Naive thymus-derived CD4-positive, alpha-beta T cell (primary cell): ENCODE results near the gene C1orf50. TPM values are rescaled to one million over a fixed set of nuclear protein-coding genes. Genes with fewer than 3 reads are reported as not detected.

Experiments used
- ATAC-seq: fragments of 150-1000 bp; cut with Tn5 transposase; 2 replicates; pipeline ENCODE4 v1.10.0; 2021; ENCODE audit warnings: mild to moderate bottlenecking, moderate library complexity
- CTCF ChIA-PET: fragments of 350-600 bp; sonication (Branson Sonifier 250); formaldehyde crosslinking; loops from one replicate; lab custom pipeline; 2021; ENCODE audit warnings: antibody characterized with exemption; lab: Charles Lee
- POLR2A ChIA-PET: fragments of 350-600 bp; sonication (Branson Sonifier 250); formaldehyde crosslinking; loops from one replicate; lab custom pipeline; 2021; ENCODE audit warnings: antibody characterized with exemption, inconsistent platforms; lab: Charles Lee
- DNase-seq, 9 donors: peaks; one replicate each; pipeline versions ENCODE4 v3.0.0 to v3.0.0-alpha.2; 2020 to 2022; ENCODE audit warnings: mixed read lengths in 1 of 9
- H3K27ac ChIP-seq: one replicate; pipeline ENCODE4 v1.7.0; 2013; ENCODE audit warnings: mild to moderate bottlenecking, low read depth, low read length, moderate library complexity
- H3K27me3 ChIP-seq, 2 donors: one replicate each; pipeline ENCODE4 v1.7.0; 2013; ENCODE audit warnings: low read length in 2 of 2, mild to moderate bottlenecking in 2 of 2, moderate library complexity in 2 of 2; ENCODE audit not compliant: control insufficient read depth in 2 of 2, insufficient read depth in 2 of 2
- H3K36me3 ChIP-seq, 3 experiments: 1 replicate in 2 of 3; 2 replicates in 1 of 3; pipeline ENCODE4 v1.7.0; 2013; ENCODE audit warnings: low read length in 3 of 3, mild to moderate bottlenecking in 3 of 3, moderate library complexity in 1 of 3; ENCODE audit not compliant: insufficient read depth in 3 of 3, control insufficient read depth in 2 of 3
- H3K4me1 ChIP-seq, 2 donors: one replicate each; pipeline ENCODE4 v1.7.0; 2013; ENCODE audit warnings: low read length in 2 of 2, mild to moderate bottlenecking in 2 of 2, moderate library complexity in 1 of 2; ENCODE audit not compliant: control insufficient read depth in 2 of 2, insufficient read depth in 2 of 2
- H3K4me3 ChIP-seq: 2 replicates; pipeline ENCODE4 v1.7.0; 2013; ENCODE audit warnings: mild to moderate bottlenecking, low read length
- H3K9me3 ChIP-seq, 3 experiments: 1 replicate in 2 of 3; 2 replicates in 1 of 3; pipeline ENCODE4 v1.7.0; 2013; ENCODE audit warnings: low read length in 3 of 3; ENCODE audit not compliant: control insufficient read depth in 2 of 3
- H3K27ac Mint-ChIP-seq, 9 donors: one replicate each; pipeline ENCODE4 v1.8.0; 2020 to 2022; ENCODE audit warnings: mixed read lengths in 9 of 9, mild to moderate bottlenecking in 8 of 9, moderate library complexity in 5 of 9, inconsistent platforms in 2 of 9
- H3K27me3 Mint-ChIP-seq, 5 donors: one replicate each; pipeline ENCODE4 v1.8.0; 2021 to 2022; ENCODE audit warnings: mixed read lengths in 5 of 5, mild to moderate bottlenecking in 1 of 5
- H3K36me3 Mint-ChIP-seq, 5 donors: one replicate each; pipeline ENCODE4 v1.8.0; 2020 to 2022; ENCODE audit warnings: mixed read lengths in 5 of 5, mild to moderate bottlenecking in 3 of 5, inconsistent platforms in 1 of 5
- H3K4me1 Mint-ChIP-seq, 7 donors: one replicate each; pipeline ENCODE4 v1.8.0; 2020 to 2022; ENCODE audit warnings: mixed read lengths in 7 of 7, mild to moderate bottlenecking in 3 of 7, inconsistent platforms in 1 of 7
- H3K4me3 Mint-ChIP-seq, 10 donors: one replicate each; pipeline ENCODE4 v1.8.0; 2020 to 2022; ENCODE audit warnings: mild to moderate bottlenecking in 10 of 10, mixed read lengths in 10 of 10, moderate library complexity in 6 of 10, inconsistent platforms in 2 of 10
- H3K9me3 Mint-ChIP-seq, 11 donors: one replicate each; pipeline ENCODE4 v1.8.0; 2020 to 2022; ENCODE audit warnings: mixed read lengths in 11 of 11, mild to moderate bottlenecking in 4 of 11, inconsistent platforms in 1 of 11, moderate library complexity in 1 of 11
- intact Hi-C, 2 donors: fragments of 100-400 bp; cut with micrococcal nuclease; formaldehyde crosslinking; loops; one replicate each; pipeline ENCODE4 v1.15.1; 2023
- polyA plus RNA-seq, 2 donors: library from polyadenylated mRNA; unstranded; fragments of 300-500 nt; fragmentation: Illumina TruSeq; gene quantifications; one replicate each; pipeline ENCODE4 v1.2.3, GENCODE V29; 2021
- total RNA-seq, 6 experiments: library from RNA in 5 of 6; stranded (reverse) in 5 of 6; gene quantifications; 1 replicate in 5 of 6; 2 replicates in 1 of 6; pipeline ENCODE4 v1.2.3 and lab custom pipeline; 2021 to 2026

Gene C1orf50
- total and polyA plus RNA-seq, 7 experiments from 2014 or later: 3.4 to 20.8 (median 14.2) TPM

DNA sequence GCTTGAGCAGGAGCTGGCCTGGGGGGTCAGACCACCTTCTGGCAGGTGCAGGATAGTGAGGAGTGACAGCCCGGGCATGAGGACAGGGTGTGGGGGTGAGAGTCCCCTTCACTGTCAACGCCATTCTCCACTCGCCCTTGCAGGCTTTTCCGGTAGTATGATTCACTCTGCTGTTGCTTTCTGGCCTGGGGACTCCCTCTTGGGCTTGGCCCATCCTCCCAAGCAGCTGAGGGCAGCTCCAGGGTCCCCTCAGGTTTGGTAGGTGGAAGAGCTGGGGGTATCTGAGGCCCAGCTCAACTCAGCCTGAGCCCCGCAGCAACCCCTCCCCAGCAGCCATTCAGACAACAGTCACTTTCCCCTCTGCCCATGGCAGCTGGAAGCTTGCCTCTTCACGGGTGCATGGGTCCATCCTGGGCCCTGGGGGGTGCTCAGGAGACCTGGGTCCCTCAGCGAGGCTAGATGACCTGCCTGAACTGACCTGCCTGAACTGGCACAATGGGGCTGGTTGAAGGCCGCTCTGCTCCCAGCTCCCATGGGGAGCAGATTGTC is 28.3 kb upstream of the C1orf50 start:
- no peak for DNase-seq
- Mint-ChIP-seq H3K4me3 (no peak overlapping the region), H3K36me3 (no peaks in the 10 kb centered on the region), H3K27ac (no peak overlapping the region), H3K27me3 (no peaks in the 10 kb centered on the region), H3K4me1 (peaks cover 5 to 11% (median 10%) of the 10 kb centered on the region in 7 donors), H3K9me3 (no peaks in the 10 kb centered on the region)
- POLR2A ChIA-PET: interaction anchor here (0.6 kb wide), 1 partner anchor 24 kb away, joined by 3 read pairs; no protein-coding TSS in a partner anchor
- Histone ChIP-seq H3K27ac (no peak overlapping the region), H3K4me1 (no peaks in the 10 kb centered on the region), H3K36me3 (no peaks in the 10 kb centered on the region), H3K4me3 (no peak overlapping the region), H3K9me3 (no peaks in the 10 kb centered on the region), H3K27me3 (no peaks in the 10 kb centered on the region)
- intact Hi-C loops: no loop called here
- no peak for ATAC-seq
- CTCF ChIA-PET: interaction anchor here (0.5 kb wide), 1 partner anchor 216 kb away, joined by 3 read pairs; no protein-coding TSS in a partner anchor

DNA sequence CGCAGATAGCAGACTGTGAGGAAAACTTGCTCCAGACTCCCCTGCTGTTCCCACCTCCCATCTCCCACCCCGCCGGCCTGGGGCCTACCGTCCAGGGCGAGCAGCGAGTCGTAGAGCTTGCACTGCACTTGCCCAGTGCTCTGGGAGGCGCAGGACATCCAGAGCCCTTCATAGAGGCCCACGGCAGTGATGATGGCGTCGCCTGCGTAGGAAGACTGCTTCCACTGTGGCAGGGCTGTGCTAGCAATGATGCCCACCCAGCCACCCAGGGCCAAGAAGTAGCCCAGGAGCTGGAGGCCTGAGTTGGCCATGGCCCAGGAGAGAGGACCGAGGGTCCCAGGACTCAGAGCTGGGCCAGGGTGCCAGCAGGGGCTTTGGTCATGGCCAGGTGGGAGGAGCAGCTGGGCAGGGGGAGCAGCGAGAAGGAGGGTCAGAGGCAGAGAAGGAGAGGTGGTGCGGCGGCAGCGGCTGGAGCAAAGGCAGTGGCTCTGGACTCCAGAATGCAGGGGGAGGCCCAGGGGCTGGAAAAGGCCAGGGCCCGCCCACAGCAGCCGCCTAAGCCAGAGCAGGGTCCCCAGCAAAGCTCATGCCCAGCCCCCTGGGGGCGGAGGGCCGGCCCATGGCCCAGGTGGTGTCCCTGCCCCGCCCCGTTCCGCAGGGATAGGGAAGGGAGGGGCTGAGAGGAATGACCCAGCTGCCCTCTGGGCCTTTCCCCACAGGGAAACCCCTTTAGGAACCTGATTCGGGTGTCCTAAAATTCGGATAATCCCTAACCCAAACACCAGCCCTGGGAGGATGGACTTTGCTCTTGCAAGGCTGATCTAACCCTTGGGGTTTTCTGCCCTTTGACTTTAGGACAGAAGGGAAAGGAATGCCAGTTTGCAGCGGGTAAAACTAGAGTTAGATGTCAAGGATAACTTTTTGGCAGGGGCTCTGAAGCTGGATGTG is 27.0 kb upstream of the C1orf50 start, which contains the start of gene CLDN19:
Gene CLDN19 (minus strand): TSS at position 484 of the 948 bp plus-strand sequence. CDS start 173 bp downstream, at position 311.
- Histone ChIP-seq H3K27me3 (no peaks in the 10 kb centered on the region), H3K4me3 (no peak within 1 kb of the TSS), H3K9me3 (no peaks in the 10 kb centered on the region), H3K4me1 (no peaks in the 10 kb centered on the region), H3K27ac (no peak within 1 kb of the TSS), H3K36me3 (no peaks in the 10 kb centered on the region)
- peaks cover 5 to 11% (median 10%) of the 10 kb centered on the region in 7 donors for H3K4me1 Mint-ChIP-seq
- no peaks in the 10 kb centered on the region for H3K27me3 Mint-ChIP-seq
- ChIA-PET POLR2A (no interaction called here), CTCF (no interaction called here)
- intact Hi-C loops: loop anchor here (10.0 kb wide), 2 partner anchors 395 to 565 kb away; no protein-coding TSS in a partner anchor
- no peak within 1 kb of the TSS for H3K4me3 Mint-ChIP-seq
- no peak within 1 kb of the TSS for H3K27ac Mint-ChIP-seq
- no peaks in the 10 kb centered on the region for H3K36me3 Mint-ChIP-seq
- no peaks in the 10 kb centered on the region for H3K9me3 Mint-ChIP-seq
- ATAC-seq (no peak), DNase-seq (no peak)

DNA sequence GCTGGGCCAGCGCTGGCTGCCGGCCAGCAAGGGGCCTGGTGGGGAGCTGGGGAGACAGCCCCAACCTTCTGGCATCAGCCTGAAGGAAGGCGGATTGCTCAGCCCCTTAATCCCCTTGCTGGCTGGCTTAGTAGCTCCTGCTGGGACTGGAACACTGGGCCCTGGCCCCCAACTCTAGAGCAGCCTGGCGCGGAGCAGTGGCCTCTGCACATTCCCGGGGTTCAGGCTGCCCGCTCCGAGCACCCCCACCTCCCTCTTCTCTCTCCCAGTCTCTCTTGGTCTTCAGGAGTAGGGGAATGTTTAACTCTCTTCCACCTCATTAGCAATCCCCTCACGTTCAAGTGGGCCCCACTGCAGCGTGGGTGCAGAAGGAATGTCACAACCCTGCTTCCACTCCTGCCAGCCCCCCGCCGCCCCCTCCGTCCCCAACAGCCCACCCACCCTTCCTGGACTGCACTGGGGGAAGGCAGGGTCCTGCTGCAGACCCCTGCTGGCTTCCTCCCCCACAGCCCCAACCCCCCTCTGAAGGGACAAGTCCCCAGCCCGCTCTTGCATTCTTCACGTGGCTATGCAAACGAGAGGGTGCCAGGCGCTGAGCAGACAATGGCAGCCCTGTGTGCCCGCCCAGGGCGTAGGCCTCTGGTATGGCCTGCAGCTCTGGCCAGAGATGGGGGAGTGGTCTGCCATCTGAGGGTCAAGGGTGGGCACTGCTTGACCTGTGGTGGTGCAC is 26.0 kb upstream of the C1orf50 start:
- no peaks in the 10 kb centered on the region for H3K27me3 Mint-ChIP-seq
- no peak overlapping the region for H3K27ac Mint-ChIP-seq
- H3K9me3 Mint-ChIP-seq: no peaks in the 10 kb centered on the region
- Histone ChIP-seq H3K36me3 (peaks cover 0 to 4% (median 3%) of the 10 kb centered on the region in 3 experiments), H3K27ac (no peak overlapping the region), H3K27me3 (no peaks in the 10 kb centered on the region), H3K4me3 (no peak overlapping the region), H3K4me1 (no peaks in the 10 kb centered on the region), H3K9me3 (no peaks in the 10 kb centered on the region)
- DNase-seq: no peak
- ChIA-PET POLR2A (no interaction called here), CTCF (no interaction called here)
- H3K4me1 Mint-ChIP-seq: peaks cover 5 to 13% (median 10%) of the 10 kb centered on the region in 7 donors
- intact Hi-C loops: loop anchor here (10.0 kb wide), 2 partner anchors 396 to 566 kb away; no protein-coding TSS in a partner anchor
- H3K36me3 Mint-ChIP-seq: peaks cover 0 to 4% (median 0%) of the 10 kb centered on the region in 5 donors
- H3K4me3 Mint-ChIP-seq: no peak overlapping the region
- no peak for ATAC-seq

DNA sequence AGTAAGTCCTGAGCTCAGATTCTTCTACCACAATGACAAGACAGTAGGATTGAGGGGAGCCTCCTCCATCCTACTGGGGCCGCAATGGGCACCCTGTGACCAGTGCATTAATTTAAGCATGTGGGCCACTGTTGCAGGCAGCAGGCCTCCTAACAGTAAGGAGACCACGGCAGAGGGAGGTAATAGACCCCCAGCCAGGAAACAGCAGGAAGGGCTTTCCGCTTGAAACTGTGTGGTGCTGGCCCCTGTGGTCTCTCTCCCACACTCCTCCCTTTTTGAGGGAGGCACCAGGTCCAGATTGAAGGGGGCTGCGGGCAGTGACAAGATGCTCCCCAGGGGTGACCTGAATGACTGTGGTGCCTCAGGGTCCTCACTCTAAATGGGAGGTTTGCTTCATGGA is 25.3 kb upstream of the C1orf50 start:
- Mint-ChIP-seq H3K27me3 (no peaks in the 10 kb centered on the region), H3K4me1 (peaks cover 5 to 10% (median 8%) of the 10 kb centered on the region in 7 donors), H3K36me3 (peaks cover 0 to 6% (median 0%) of the 10 kb centered on the region in 5 donors), H3K27ac (no peak overlapping the region), H3K4me3 (no peak overlapping the region), H3K9me3 (no peaks in the 10 kb centered on the region)
- POLR2A ChIA-PET: no interaction called here
- Histone ChIP-seq H3K4me1 (no peaks in the 10 kb centered on the region), H3K27me3 (no peaks in the 10 kb centered on the region), H3K9me3 (no peaks in the 10 kb centered on the region), H3K36me3 (peaks cover 0 to 10% (median 4%) of the 10 kb centered on the region in 3 experiments), H3K4me3 (no peak overlapping the region), H3K27ac (no peak overlapping the region)
- intact Hi-C loops: loop anchor here (10.0 kb wide), 2 partner anchors 397 to 567 kb away; no protein-coding TSS in a partner anchor
- no peak for DNase-seq
- CTCF ChIA-PET: no interaction called here
- no peak for ATAC-seq

DNA sequence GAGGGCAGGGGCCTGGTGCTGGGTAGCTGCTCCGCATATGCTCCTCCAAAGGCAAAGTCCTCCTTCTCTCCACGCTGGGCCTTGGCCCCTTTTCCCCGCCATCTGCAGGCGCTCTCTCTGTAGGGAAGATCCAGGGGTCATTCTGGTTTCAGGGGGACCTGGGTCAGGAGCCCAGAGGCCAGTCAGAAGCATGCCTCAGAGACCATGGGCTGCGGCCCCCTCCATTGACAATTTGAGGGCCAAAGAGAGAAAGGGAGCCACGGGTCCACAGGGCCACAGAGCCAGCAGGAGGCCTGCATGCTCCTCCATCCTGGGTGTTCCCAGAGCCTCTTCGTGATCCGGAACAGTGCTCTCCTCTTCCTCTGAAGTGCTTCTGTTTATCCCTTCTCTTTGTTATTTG is 24.9 kb upstream of the C1orf50 start:
- no peak for DNase-seq
- POLR2A ChIA-PET: no interaction called here
- H3K4me3 ChIP-seq: no peak overlapping the region
- intact Hi-C loops: loop anchor here (10.0 kb wide), 2 partner anchors 397 to 567 kb away; no protein-coding TSS in a partner anchor
- H3K27me3 Mint-ChIP-seq: no peaks in the 10 kb centered on the region
- no peak for ATAC-seq
- no peak overlapping the region for H3K4me3 Mint-ChIP-seq
- H3K36me3 Mint-ChIP-seq: peaks cover 0 to 6% (median 0%) of the 10 kb centered on the region in 5 donors
- H3K27me3 ChIP-seq: no peaks in the 10 kb centered on the region
- no peak overlapping the region for H3K27ac ChIP-seq
- no peaks in the 10 kb centered on the region for H3K4me1 ChIP-seq
- no peaks in the 10 kb centered on the region for H3K9me3 ChIP-seq
- peaks cover 0 to 15% (median 4%) of the 10 kb centered on the region in 3 experiments for H3K36me3 ChIP-seq
- peak overlapping the region in 2 of 9 donors; percentile 25 to 84 for H3K27ac Mint-ChIP-seq
- CTCF ChIA-PET: no interaction called here
- peaks cover 3 to 5% (median 3%) of the 10 kb centered on the region in 7 donors for H3K4me1 Mint-ChIP-seq
- H3K9me3 Mint-ChIP-seq: no peaks in the 10 kb centered on the region
